DMS53 treated with DMSO at 0.1 percent for 48 hours (cell line): ENCODE data around the gene ST3GAL3.

Experiments used
- DNase-seq: peaks from one replicate; lab custom pipeline; 2025; ENCODE audit not compliant: unreplicated experiment; lab: John Stamatoyannopoulos, UW

ST3GAL3 gene

DNA sequence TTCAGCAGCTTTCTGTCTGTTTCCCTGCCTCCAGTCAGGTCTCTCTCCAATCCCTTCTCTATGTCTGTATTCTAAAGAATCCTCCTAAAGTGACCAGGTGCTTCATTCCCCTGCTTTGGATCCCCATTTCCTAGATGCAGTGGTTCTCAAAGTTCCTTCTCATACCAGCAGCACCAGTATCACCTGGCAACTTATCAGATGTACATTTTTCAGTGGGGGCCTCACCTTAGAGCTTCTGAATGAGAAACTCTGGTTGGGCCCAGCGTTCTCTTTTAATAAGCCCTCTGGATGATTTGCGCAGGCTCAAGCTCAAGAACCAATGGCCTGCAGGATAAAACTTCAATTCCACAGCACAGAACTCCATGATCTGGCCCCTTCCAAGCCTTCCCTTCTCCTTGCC is 200.9 kb downstream of the ST3GAL3 start:
- DNase-seq: no peak

- no peak for DNase-seq
These were observed 201.5 kb downstream of the ST3GAL3 start for GRCh38 chr1:43908858-43909257.

DNA sequence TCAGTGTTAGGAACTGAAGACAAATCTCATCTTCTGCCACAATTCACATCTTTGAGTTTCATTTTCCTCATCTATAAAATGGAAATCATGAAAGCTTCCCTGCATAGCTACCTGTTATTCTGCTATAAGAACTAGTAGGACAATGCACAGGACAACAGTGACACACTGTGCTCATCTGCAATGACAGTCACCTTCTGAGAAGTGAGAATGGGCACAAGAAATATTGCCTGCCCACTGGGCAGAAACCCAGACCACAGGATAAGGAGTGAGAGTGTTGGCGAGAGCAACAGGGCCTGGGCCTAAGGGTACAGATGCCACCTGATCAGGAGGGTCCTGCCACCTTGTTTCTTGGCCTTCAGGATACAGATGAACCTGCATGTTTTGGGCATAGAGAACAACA is 203.0 kb downstream of the ST3GAL3 start:
- no peak for DNase-seq

GRCh38 chr1:43912607-43913006 is 205.3 kb downstream of the ST3GAL3 start:
- DNase-seq: no peak

DNA sequence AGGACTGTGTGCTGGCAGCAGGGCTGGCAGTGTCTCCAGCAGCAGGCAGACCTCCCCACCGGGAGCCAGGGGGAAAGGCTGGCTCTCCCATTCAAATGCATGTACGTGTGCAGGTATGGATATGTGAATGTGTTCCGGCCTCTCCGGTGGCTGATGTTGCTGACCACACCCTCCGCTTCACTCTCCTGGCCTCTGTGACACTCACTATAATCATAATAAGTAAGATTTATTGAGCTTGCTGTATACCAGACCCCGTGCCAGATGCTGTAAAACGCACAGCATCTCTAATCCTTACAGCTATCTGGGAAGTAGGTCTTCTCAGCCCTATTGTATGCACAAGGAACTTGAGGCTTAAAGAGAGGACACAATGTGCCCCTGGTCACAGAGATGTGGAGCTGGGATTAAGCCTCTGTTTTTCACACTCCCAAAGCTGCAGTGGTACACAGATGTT is 205.7 kb downstream of the ST3GAL3 start:
- no peak for DNase-seq

- DNase-seq: no peak
These were observed 206.5 kb downstream of the ST3GAL3 start for GRCh38 chr1:43913666-43914360.

DNA sequence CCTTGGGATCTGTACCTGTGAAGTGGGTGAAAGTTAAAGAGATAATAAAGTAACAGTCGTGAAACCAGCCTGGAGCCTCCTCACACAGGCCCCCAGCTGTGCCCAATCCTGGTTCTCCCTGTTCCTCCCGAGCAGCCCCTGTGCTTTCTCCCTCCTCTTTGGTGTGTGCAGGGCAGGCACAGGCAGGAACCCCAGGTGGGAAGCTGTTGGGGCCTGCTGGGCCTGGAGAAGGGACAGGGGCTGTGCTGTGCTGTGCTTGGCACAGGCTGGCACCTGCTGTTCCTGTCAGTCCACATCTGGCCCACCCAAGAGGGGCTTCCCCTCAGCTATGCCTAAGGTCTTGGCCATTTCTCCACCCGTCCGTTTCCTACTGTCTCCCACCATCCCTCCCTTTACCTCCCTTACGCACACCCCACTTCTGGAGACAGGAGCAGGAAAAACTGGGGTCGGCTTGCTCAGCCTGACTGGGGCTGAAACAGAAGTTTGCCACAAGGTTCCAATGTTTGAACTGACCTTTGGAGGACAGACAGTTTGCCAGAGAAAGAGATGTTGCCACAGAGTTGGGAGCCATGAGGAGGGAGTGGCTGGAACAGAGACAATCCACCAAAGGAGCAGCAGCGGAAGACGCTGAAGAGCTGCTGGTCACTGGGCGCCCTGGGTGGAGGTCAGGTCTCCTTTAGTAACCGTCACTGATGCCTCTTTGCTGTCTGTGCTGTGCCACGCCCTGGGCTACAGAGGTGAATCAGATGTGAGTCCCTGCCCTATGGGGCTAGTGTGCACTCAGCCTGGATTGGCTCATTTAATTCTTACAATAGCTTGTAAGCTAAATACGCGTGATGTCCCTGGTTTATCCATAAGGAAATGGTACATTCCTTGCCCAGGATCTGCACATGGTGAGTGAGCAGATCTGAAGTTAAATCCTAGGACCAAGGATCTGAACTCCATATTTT is 207.5 kb downstream of the ST3GAL3 start:
- DNase-seq: no peak

GRCh38 chr1:43919906-43920305 is 212.6 kb downstream of the ST3GAL3 start:
- DNase-seq: no peak

- DNase-seq: no peak
These were observed 213.7 kb downstream of the ST3GAL3 start for GRCh38 chr1:43921022-43921421.

DNA sequence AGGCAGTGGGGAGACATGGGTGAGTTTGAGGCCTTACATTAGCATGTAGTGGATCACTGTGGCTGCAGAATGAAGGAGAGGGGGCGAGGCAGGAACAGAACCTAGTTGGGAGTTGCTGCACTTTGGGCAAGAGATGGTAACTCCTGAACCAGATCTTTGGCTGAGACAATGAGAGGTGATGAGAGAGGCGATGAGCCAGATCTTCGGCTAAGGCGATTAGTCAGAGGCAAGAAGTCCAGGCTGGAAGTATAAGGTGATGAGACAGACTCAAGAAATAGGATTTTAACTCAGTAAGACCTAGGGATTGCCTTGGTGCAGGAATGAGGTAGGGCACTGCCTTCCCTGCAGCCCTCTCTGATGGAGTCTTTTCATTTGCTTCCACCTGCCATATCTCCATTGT is 217.2 kb downstream of the ST3GAL3 start:
- no peak for DNase-seq

GRCh38 chr1:43925846-43926245 is 218.5 kb downstream of the ST3GAL3 start:
- DNase-seq: no peak

- DNase-seq: peak; percentile 25
These were observed 223.0 kb downstream of the ST3GAL3 start for GRCh38 chr1:43930168-43930948.

GRCh38 chr1:43930949-43931275 is 223.6 kb downstream of the ST3GAL3 start:
- DNase-seq: no peak

GRCh38 chr1:43931711-43932660 is 224.7 kb downstream of the ST3GAL3 start:
- DNase-seq: no peak

- no peak for DNase-seq
These were observed 225.6 kb downstream of the ST3GAL3 start for GRCh38 chr1:43932786-43933385.

DNA sequence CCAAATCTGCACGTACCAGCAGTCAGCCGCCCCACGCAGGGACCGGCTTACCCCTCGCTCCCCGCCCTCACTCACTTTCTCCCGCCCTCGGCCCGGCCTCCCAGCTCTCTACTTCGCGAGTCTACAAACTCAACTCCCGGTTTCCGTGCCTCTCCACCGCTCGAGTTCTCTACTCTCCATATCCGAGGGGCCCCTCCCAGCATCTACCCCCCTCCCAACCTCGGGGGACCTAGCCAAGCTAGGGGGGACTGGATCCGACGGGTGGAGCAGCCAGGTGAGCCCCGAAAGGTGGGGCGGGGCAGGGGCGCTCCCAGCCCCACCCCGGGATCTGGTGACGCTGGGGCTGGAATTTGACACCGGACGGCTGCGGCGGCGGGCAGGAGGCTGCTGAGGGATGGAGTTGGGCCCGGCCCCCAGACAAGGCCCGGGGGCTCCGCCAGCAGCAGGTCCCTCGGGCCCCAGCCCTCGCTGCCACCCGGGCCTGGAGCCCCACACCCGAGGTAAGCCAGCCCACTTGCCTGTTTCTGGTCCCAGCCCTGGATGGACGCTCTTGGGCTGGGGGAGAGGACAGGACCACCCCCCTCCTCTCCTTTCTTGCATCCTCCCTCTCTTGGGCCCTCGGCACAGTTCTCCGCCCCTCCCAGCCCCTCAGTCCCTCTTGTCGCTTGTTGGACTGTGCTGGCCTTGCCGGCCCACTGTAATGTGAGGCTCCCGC is 226.2 kb downstream of the ST3GAL3 start, which contains the start of gene ARTN:
Gene ARTN (plus strand): TSS at position 416 of the 715 bp plus-strand sequence. CDS start 1,856 bp downstream, outside the sequence.
- DNase-seq: no peak

GRCh38 chr1:43934101-43934985 is 227.0 kb downstream of the ST3GAL3 start:
- peak; percentile 79 for DNase-seq

- no peak for DNase-seq
These were observed 227.6 kb downstream of the ST3GAL3 start for GRCh38 chr1:43934986-43935324.
